ENCODE measurements around the gene STRADB.
"Not testable (repeated sequence)": the region's sequence is repeated elsewhere in the genome, so short reads cannot be mapped to it uniquely, and the experiment has no call there.

STRADB gene, protein sequence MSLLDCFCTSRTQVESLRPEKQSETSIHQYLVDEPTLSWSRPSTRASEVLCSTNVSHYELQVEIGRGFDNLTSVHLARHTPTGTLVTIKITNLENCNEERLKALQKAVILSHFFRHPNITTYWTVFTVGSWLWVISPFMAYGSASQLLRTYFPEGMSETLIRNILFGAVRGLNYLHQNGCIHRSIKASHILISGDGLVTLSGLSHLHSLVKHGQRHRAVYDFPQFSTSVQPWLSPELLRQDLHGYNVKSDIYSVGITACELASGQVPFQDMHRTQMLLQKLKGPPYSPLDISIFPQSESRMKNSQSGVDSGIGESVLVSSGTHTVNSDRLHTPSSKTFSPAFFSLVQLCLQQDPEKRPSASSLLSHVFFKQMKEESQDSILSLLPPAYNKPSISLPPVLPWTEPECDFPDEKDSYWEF

DNA sequence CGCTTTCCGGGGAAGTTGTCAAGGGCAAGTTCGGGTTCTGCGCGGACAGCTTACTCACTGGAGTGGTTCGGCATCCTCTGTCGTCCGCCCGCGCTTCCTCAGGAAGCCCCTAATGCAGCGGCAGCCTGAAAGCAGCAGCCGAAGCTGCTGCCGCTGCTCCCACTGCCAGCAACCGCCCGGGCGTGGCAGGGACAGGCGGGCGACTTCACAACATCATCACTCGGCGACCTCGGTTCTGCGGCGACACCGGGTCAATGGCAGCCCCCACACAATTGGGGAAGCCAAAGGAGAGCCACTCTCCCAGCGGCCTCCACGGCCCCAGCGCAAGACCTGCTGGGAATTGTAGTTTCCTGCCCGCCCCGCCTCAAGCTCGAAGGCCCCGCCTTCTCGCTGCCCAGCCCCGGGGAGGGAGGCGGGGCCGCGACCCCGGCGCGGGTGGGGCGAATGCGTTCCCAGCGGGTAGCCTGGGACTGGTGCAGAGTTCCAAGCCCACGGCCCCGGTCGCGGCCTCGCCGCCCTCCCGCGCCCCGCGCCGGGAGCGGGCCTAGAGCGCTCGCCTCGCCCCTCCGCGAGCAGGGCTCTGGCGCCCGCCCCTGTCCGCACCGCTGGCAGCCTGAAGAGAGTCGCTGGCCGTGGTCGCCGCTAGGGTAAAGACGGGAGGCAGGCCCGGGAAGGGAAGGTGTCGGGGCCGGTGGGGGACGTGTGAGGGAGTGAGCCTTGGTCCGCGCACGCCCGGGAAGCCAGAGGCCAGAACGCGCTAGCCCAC, at the start of gene STRADB, which contains the start of gene TRAK2:
Gene STRADB (plus strand): TSS at position 449 of the 766 bp plus-strand sequence. CDS start 3,101 bp downstream, outside the sequence.
Gene TRAK2 (minus strand): TSS at position 167 of the 766 bp plus-strand sequence. CDS start 30,951 bp downstream, outside the sequence.
- peak; percentile 84 for DNase-seq

DNA sequence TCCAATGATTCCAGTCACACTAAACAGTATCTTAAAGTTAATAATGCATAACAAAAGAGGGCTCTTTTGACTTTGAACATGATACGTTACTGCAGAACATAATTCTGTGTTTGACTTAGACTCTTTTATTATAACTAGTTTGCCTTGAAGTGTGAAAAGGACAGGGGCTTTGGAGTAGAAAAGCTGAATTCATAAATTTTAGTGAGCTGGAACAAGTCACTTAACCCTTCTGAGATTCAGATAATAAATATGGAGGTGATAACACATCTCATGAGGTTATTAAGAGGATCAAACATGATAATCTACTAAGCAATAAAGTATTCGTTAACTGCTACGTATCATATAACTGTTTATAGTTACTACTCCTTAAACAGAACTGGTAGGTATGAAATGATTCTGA, 49.7 kb upstream of the STRADB start:
- DNase-seq = no peak

DNA sequence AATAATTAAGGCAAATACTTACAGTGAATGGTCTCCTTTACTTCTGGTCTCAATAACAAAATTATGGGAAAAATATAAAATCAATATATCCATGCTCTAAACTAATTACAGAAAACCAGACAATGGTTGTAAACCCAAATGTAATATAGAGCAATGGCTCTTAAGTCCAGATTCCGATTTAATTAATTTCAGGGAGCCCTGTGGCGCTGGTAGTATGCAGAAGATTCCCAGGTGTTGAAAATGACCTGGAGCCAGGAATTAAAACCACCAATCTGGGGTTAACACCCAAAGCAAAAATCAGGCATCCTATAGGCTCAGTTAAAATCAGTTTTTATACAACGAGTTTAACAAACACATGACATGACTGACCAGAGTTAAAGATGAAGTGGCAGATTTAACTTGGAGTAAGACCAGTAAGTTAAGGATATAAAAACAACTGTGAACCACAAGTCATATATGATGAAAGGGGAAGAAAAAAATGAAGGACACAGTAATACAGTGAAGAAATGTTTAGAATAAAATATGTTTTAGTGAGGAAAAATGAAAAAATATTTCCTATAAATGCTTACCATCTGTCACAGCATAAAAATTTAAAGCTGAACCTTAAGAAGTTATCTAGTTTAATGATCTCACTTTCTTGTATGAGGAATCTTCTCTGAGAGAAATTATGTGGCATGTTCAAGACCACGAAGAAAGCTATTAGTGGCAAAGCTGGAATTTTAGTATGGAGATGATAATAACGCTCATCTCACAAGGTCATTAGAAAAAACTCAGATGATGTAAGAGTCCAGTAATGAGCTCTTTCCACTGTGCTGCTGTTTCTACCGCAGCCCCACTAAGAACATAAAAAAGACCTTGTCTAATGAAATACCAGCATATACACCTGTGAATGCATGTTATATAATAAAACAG, 48.6 kb upstream of the STRADB start:
- no peak for DNase-seq

DNA sequence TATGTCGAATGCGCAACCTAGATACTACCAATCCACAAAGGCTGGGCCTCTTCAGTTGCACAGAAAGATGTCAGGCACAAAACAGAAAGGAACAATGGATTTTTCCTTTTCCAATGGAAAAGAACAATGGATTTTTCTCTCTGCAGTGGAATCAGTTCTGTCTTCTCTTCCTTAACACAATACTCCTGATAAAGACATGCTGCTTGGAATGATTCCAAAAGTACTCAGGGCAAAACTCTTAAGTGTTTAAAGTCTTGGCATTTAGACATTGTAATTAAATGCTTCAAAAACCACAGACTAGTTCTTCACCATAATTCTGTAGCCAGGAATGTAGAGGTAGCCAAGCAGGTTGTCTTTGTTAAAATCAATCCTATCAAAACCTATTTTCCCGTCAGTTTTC, 47.7 kb upstream of the STRADB start:
- DNase-seq = no peak

DNA sequence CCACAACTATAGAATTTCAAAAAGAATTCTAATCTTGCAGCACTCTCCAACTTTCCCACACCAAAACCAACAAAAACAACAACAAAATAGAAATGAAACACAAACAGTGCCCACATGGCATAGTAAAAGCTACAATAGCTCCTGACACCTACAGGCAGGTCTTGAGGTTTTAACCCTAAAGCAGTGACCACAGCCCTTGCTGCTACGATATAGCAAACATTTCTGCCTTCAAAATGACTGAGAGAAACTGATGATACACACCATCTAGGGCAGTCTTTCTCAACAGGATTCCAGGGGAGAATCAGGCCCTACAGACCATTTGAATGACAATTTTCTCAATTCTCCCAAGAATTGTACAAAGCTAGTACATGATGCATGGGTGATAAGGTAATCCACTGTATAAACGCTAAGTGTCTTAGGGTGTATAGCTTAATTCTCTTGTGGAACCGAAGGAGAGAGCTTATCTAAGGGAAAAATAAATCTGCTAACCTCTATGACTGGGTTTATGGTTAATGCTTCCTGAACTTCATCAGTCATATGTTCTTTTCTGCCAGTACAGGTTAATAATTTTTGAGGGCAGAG, 46.8 kb upstream of the STRADB start:
- DNase-seq = no peak

DNA sequence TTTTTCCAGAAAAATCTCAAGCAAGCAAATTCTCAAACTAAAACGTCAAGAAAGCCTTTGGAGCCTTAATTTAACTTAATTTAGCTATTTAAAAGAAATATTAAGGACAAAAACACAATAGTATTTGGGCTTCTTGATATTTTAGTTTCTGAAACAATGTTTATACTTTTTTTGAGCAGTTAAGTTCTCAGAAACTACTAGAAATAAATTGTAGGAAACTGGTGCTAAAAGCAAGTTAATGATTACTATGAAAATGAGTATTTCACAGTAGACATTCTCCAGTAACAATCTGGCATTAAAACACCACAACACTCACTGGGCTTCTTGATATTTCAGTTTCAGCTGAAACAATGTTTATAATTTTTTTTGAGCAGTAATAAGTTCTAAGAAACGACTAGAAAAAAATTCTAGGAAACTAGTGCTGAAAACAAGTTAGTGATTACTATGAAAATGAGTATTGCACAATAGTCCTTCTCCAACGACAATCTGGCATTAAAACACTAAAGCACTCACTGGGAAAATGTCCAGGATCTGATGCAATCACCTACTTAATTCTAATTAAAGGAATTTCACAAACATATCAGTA, 45.4 kb upstream of the STRADB start:
- DNase-seq = peak; percentile 4

DNA sequence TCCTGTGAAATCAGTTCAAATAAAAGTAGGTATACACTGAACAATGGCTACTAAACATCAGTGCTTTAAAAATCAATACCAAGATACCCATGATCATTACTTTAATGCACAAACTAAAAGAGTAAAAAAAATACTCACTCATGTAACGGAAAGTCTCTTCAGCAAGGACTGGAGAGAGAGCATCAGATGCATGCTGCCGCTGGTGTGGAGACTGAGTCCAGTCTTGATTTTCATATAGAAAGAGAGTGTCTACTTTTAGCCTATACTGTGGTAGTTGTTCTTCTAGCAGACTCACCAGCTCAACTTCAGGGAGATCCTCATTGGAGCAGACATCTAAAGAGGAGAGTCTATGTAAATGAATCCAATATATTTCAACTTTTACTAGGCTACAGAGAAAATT, 44.3 kb upstream of the STRADB start:
- DNase-seq = no peak

DNA sequence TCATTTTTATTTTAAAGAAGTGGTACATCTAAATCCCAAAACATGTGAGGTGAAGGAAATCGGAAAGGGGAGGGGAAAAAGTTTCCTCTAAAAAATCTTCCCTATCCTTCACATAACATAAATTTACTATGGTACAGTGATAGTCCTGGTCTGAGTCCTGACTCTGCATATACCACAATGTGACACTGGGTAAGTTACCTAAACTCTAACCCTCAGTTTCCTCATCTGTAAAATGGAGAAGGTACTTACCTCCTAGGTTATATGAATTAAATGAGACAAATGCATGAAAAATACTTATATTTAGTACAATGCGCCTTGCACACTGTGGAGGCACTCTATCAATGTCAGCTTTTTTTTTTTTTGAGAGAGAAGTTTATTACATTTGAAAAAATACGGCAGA, 42.6 kb upstream of the STRADB start:
- DNase-seq = no peak

DNA sequence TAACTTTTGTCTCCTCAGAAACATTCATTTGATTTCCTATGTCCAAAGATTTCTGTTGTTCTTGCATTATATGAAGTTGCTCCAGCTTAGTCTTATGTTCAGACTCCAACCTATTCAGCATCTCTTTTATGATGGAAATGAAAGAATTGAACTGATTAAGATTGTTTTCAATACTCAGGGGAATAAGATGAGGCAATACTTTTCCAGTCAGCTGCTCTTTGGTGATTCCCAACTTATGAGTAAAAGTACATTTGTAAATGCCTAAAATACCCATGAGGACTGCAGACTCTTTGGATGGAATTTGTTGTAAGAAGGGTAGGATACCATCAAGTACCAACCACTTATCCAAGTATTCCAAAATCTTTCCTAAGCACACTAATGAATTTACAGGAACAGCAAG, 40.1 kb upstream of the STRADB start:
- DNase-seq = no peak

DNA sequence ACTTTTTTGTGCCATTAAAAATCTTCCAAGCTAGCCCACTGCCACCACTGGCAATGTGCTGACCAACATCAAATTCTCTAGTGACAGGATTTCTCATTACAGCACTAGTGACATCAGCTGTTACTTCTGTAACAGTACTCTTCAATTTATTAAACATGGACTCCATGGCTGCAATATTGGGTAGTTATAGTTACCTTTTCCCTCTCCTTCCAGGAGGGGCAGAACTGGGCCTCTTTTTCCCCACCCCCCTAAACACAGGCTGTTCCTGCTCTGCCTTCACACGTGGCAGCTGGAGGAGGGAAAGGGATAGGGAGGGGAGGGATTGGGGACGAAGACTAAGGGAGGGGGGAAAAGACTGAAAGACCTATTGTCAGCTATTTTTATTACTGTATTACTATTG, 38.4 kb upstream of the STRADB start:
- no peak for DNase-seq

DNA sequence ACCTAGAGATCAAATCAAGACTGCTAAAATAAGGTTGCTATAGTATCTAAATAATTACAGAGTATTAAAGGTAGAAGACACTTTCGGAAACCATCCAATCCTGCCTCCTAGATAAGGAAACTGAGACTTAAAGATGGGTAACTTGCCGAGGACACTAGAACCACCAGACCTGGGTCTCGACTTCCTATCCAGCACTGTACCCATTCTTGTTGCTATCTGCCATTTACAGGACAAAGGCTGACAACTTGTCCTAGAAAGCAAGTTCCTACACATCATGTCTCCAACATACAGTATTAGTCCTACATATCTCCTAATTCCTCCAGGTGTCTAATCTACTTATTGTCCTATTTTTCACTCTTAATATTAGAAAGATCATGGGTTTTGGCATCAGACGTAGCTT, 38.0 kb upstream of the STRADB start:
- DNase-seq = no peak

DNA sequence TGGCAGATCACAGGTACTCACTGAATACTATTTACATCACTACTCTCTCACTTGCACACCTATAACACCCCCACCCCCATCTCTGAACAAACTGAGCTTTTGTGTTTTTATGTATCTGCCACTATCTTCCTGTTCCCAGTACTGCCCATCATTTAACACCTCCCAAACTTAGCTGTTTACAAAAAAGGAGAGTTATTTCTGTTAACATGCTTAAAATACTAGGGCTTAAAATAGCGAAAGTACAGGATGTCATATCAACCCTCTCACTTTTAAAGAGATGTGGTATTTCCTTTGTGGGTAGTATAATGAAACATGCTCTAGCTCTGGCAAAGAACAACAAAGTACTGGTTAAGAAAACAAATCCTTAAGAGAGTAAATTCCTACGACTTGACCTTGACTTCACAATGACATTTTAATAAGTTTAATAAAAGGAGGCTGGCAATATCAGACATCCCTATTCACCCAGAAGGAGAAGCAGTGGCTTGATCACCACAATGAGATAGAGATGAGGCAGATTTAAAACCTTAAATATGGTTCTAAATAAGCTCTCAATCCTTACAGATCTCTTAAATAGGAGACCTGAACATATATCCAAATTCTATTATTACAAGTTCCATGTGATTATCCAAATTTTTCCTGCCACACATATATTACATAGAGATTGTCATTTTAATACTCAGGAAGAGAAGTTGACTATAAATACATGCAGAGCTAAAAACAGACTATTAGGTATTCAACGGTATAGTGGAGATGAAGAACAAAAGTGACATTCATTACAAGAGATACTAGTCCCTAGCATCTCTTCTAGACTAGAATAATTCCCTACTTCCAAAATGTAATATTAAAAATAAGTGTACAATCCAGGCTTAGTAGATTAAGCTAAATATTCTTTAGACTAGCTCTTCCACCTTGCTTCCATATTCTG, 37.2 kb upstream of the STRADB start:
- no peak for DNase-seq

DNA sequence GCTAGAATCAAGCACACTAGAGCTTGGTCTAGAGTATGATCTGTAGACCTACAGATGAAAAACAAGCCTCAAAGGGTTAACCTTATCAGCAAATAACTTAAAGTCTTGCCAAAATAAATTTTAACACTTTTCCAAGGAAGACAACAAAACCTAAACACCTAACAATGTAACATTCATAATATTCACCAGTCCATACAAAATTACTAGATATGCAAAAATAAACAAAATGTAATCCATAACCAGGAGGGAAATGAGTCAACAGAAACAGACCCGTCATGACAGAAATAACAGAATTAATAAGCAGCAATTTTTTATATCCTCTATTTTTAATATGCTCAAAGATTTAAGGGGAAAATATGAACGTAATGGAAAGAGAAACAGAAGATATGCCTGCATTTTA, 36.4 kb upstream of the STRADB start:
- DNase-seq = no peak

DNA sequence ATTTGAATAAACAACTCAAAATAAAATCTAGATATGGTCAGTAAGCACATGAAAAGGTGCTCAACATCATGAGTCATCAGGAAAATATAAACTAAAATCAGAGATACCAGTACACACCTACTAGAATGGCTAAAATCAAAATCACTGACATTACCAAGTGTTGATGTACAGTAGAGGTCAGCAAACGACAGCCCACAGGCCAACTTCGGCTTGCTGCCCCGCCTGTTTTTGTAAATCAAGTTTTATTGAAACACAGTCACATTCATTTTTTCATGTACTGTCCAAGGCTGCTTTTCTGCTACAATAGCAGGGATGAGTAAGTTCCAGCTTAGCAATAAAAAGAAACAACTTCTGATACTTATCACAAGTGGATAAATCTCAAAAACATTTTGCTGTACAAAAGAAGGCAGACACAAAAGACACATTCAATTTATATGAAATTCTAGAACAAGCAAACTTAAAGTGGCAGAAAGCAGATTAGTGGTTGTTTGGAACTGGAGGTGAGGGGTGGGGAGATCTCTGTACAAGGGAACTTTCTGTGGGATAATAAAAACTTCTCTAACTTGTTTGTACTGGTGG, 32.4 kb upstream of the STRADB start:
- no peak for DNase-seq

DNA sequence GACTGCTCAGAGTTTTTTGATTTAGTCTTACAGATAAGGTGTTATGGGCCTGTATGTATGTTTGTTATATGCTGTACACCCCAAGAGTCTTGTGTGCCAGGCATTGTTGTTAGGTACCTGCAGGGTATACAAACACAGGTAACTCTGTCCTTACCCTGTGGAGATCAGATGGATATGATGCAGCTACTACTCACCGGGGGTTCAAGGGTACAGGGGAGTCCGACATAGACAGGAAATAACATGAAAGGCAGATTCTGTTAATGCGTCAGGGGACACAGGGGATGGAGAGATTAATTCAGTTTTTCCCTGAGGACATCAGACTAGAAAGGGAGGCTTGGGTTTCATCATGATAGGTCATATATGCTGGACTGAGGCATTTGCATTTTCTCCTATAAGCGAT, 31.6 kb upstream of the STRADB start:
- DNase-seq = no peak

DNA sequence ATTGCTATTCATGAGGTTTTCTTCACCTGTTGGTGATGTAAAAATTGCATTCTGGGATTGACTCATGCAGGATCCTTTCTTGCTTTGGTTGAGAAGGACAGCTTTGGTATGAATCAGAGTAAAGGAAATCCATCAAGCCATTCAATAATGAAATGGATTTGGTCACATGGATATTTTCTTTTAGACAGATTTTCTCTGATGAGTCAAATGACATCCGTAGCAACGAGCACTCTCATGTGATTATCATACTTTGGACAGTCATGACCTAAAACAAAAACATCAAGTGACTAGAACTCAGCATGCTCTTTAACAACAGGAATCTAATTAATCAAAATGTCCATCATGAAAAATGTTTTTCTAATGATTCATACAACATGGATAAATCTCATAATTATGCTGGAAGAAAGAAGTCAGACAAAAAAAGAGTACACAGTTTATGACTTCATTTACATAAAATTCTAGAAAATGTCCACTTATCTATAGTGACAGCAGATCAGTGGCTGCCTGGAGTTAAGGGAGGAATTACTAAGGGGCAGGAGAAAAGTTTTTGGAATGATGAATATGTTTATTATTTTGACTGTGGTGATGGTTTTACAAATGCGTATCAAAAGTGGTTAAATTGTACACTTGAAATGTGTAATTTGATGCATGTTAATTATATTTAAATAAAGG, 31.0 kb upstream of the STRADB start:
- DNase-seq = no peak

DNA sequence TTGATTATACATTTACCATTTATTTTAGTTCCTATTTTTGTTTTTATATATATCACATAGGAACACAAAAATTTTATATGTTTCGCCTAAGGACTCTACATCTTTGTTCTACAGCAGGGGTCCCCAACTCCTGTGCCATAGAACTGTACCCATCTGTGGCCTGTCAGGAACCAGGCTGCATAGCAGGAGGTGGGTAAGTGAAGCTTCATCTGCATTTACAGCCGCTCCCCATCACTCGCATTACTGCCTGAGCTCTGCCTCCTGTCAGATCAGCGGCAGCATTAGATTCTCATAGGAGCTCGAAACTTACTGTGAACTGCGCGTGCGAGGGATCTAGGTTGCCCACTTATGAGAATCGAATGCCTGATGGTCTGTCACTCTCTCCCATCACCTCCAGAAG, 25.6 kb upstream of the STRADB start:
- DNase-seq = no peak

DNA sequence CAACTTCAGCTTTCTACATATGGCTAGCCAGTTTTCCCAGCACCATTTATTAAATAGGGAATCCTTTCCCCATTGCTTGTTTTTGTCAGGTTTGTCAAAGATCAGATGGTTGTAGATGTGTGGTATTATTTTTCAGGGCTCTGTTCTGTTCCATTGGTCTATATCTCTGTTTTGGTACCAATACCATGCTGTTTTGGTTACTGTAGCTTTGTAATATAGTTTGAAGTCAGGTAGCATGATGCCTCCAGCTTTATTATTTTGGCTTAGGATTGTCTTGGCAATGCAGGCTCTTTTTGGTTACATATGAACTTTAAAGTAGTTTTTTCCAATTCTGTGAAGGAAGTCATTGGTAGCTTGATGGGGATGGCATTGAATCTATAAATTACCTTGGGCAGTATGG, 23.2 kb upstream of the STRADB start:
- not testable (repeated sequence) for DNase-seq

DNA sequence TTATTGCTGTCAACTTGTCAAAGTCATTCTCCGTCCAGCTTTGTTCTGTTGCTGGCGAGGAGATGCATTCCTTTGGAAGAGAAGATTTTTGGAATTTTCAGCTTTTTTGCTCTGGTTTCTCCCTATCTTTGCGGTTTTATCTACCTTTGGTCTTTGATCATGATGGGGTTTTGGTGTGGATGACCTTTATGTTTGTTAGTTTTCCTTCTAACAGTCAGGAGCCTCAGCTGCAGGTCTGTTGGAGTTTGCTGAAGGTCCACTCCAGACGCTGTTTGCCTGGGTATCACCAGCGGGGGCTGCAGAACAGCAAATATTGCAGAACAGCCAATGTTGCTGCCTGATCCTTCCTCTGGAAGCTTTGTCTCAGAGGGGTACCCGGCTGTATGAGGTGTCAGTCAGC, 21.7 kb upstream of the STRADB start:
- not testable (repeated sequence) for DNase-seq

DNA sequence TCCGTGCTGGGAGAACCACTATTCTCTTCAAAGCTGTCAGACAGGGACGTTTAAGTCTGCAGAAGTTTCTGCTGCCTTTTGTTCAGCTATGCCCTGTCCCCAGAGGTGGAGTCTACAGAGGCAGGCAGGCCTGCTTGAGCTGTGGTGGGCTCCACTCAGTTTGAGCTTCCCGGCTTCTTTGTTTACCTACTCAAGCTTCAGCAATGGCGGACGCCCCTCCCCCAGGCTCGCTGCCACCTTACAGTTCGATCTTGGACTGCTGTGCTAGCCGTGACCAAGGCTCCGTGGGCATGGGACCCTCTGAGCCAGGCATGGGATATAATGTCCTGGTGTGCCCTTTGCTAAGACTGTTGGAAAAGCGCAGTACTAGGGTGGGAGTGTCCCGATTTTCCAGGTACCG, 21.2 kb upstream of the STRADB start:
- DNase-seq = not testable (repeated sequence)

Measured in COR-L47 (cell line).